ENCODE measurements around the gene LGR4. TPM values are rescaled to one million over a fixed set of nuclear protein-coding genes. Genes with fewer than 3 reads are reported as not detected.
A peak's percentile ranks its signal among the peaks of the same experiment; 100 is the strongest.

The LGR4 gene
- total RNA-seq, 1 experiment from 2014 or later, result 7.1 TPM

- peaks cover 50% of the 10 kb centered on the region for H3K79me2 ChIP-seq (ENCODE audit: insufficient read depth, low read length)
- no peak overlapping the region for H3K9ac ChIP-seq (ENCODE audit: low read length)
- H3K9me2 ChIP-seq (ENCODE audit: insufficient read depth), result no peaks in the 10 kb centered on the region
- H2AFZ ChIP-seq (ENCODE audit: low read depth, low read length, poor library complexity, severe bottlenecking), result no peak overlapping the region
- ChIA-PET CTCF (interaction anchor here (1.3 to 2.8 kb wide), 4 partner anchors 8 to 312 kb away, joined by 4 to 18 read pairs (median 10); no protein-coding TSS in a partner anchor), POLR2A (no interaction called here), RAD21 (ENCODE audit: low non-redundant PET in 1 of 2, low total read pairs in 2 of 2, uncharacterized antibody in 2 of 2, unreplicated experiment in 2 of 2) (no interaction called here)
- TF ChIP-seq JUND (IDR thresholded peaks at IDR 0.05) (no peak), CBX3 (IDR thresholded peaks at IDR 0.05; ENCODE audit: low read depth) (no peak), CTCF (IDR thresholded peaks at IDR 0.05 in 2 of 3, conservative IDR thresholded peaks at IDR 0.05 in 1 of 3; ENCODE audit: borderline replicate concordance in 1 of 3, insufficient read depth in 1 of 3, low read depth in 2 of 3, low read length in 2 of 3) (no peak), ZNF274 (IDR thresholded peaks at IDR 0.05; ENCODE audit: low read depth, low read length) (no peak)
- H3K36me3 ChIP-seq (ENCODE audit: control insufficient read depth in 1 of 2, insufficient read depth in 2 of 2, low read length in 2 of 2), result peaks cover 36 to 38% of the 10 kb centered on the region in 2 experiments
- H3K4me1 ChIP-seq (ENCODE audit: control insufficient read depth in 1 of 2, insufficient read depth in 2 of 2, low read length in 2 of 2), result no peaks in the 10 kb centered on the region
- DNase-seq (ENCODE audit: low read depth, low spot score) (no peak), ATAC-seq (no peak)
- H3K9me3 ChIP-seq (ENCODE audit: control insufficient read depth in 1 of 2, insufficient read depth in 1 of 2, low read depth in 1 of 2, low read length in 2 of 2), result no peaks in the 10 kb centered on the region
- no peak overlapping the region for H3K27ac ChIP-seq (ENCODE audit: low read depth, low read length)
- no peaks in the 10 kb centered on the region for H3K27me3 ChIP-seq (ENCODE audit: insufficient read depth, low read length)
- H3K4me3 ChIP-seq (replicated peaks in 1 of 2; ENCODE audit: low read depth in 1 of 2, low read length in 2 of 2), result no peak overlapping the region
- TSS peak; percentile 4 for BruUV-seq (replicated peaks)
- H3K4me2 ChIP-seq (ENCODE audit: low read length), result no peak overlapping the region
- 0 out of 2 replicates have a peak, but pooled peaks cover 4% of the 10 kb centered on the region for H4K20me1 ChIP-seq (ENCODE audit: insufficient read depth)
- intact Hi-C loops (cut with micrococcal nuclease), result no loop called here
These were observed 23.2 kb upstream of the LGR4 start for GRCh38 chr11:27495710-27496300.

GRCh38 chr11:27489092-27489491 lies 16.5 kb upstream of the LGR4 start:
- Histone ChIP-seq H3K4me2 (ENCODE audit: low read length) (no peak overlapping the region), H3K27me3 (ENCODE audit: insufficient read depth, low read length) (no peaks in the 10 kb centered on the region), H3K9me2 (ENCODE audit: insufficient read depth) (no peaks in the 10 kb centered on the region), H3K4me3 (replicated peaks in 1 of 2; ENCODE audit: low read depth in 1 of 2, low read length in 2 of 2) (no peak overlapping the region), H3K9me3 (ENCODE audit: control insufficient read depth in 1 of 2, insufficient read depth in 1 of 2, low read depth in 1 of 2, low read length in 2 of 2) (no peaks in the 10 kb centered on the region), H3K36me3 (ENCODE audit: control insufficient read depth in 1 of 2, insufficient read depth in 2 of 2, low read length in 2 of 2) (peaks cover 7 to 12% of the 10 kb centered on the region in 2 experiments; a peak in 2 of 4 replicates), H3K9ac (ENCODE audit: low read length) (no peak overlapping the region), H3K4me1 (ENCODE audit: control insufficient read depth in 1 of 2, insufficient read depth in 2 of 2, low read length in 2 of 2) (no peaks in the 10 kb centered on the region), H2AFZ (ENCODE audit: low read depth, low read length, poor library complexity, severe bottlenecking) (no peak overlapping the region), H4K20me1 (ENCODE audit: insufficient read depth) (no peaks in the 10 kb centered on the region), H3K79me2 (ENCODE audit: insufficient read depth, low read length) (peaks cover 3% of the 10 kb centered on the region; the same call in 1 of the 2 replicates), H3K27ac (ENCODE audit: low read depth, low read length) (no peak overlapping the region)
- ChIA-PET RAD21 (ENCODE audit: low non-redundant PET in 1 of 2, low total read pairs in 2 of 2, uncharacterized antibody in 2 of 2, unreplicated experiment in 2 of 2) (no interaction called here), POLR2A (no interaction called here), CTCF (no interaction called here)
- ATAC-seq, result no peak
- DNase-seq (ENCODE audit: low read depth, low spot score), result no peak
- no TSS peak for BruUV-seq (replicated peaks)
- intact Hi-C loops (cut with micrococcal nuclease), result loop anchor here (5.0 to 10.0 kb wide), 3 partner anchors 194 to 1202 kb away; no protein-coding TSS in a partner anchor
- TF ChIP-seq EZH2phosphoT487 (IDR thresholded peaks at IDR 0.05; ENCODE audit: borderline replicate concordance) (no peak), ELF1 (IDR thresholded peaks at IDR 0.05; ENCODE audit: borderline replicate concordance, low read depth) (no peak), YY1 (IDR thresholded peaks at IDR 0.05; ENCODE audit: extremely low read depth, insufficient replicate concordance, low read depth, low read length) (no peak), POLR2AphosphoS5 (IDR thresholded peaks at IDR 0.05; ENCODE audit: low read depth, low read length) (no peak), CTCF (IDR thresholded peaks at IDR 0.05 in 2 of 3, conservative IDR thresholded peaks at IDR 0.05 in 1 of 3; ENCODE audit: borderline replicate concordance in 1 of 3, insufficient read depth in 1 of 3, low read depth in 2 of 3, low read length in 2 of 3) (no peak), ZFX (IDR thresholded peaks at IDR 0.05) (no peak), EZH2 (IDR thresholded peaks at IDR 0.05) (no peak), ZNF274 (IDR thresholded peaks at IDR 0.05; ENCODE audit: low read depth, low read length) (no peak), TCF7L2 (IDR thresholded peaks at IDR 0.05; ENCODE audit: borderline replicate concordance, extremely low read depth, insufficient read depth, insufficient read length) (no peak), ZBTB33 (IDR thresholded peaks at IDR 0.05; ENCODE audit: extremely low read depth, insufficient replicate concordance, low read length) (no peak)
